Daoy (cell line): Measurements from ENCODE around the gene LILRB4. TPM values are rescaled to one million over a fixed set of nuclear protein-coding genes. Genes with fewer than 3 reads are reported as not detected.
"Not testable (repeated sequence)": the region's sequence is repeated elsewhere in the genome, so short reads cannot be mapped to it uniquely, and the experiment has no call there.

ENCODE experiments used
- DNase-seq: peaks from one replicate; pipeline ENCODE4 v3.0.0-alpha.2; 2015; ENCODE audit warnings: low read depth
- total RNA-seq: library from RNA; depleted of rRNA; stranded (reverse); fragments of >200 nt; shearing (Covaris generic); gene quantifications from 2 replicates; pipeline ENCODE4 v1.2.3, GENCODE V29; 2014; rRNA removed

The LILRB4 gene
- total RNA-seq, 1 experiment from 2014 or later: 0.69 TPM

- DNase-seq: no peak
Measured at GRCh38 chr19:54694648-54695047, 31.9 kb downstream of the LILRB4 start.

- DNase-seq: no peak
Measured at GRCh38 chr19:54696117-54696548, 33.3 kb downstream of the LILRB4 start.

- DNase-seq: no peak
Measured at GRCh38 chr19:54696766-54697165, 34.0 kb downstream of the LILRB4 start.

- DNase-seq: not testable (repeated sequence)
Measured at GRCh38 chr19:54697716-54698115, 34.9 kb downstream of the LILRB4 start.

- no peak for DNase-seq
Measured at GRCh38 chr19:54704928-54705327, 42.1 kb downstream of the LILRB4 start.

GRCh38 chr19:54707962-54708361, 45.2 kb downstream of the LILRB4 start:
- no peak for DNase-seq

- no peak for DNase-seq
Measured at GRCh38 chr19:54708781-54709180, 46.0 kb downstream of the LILRB4 start.

- DNase-seq: no peak
Measured at GRCh38 chr19:54709212-54709948, 46.6 kb downstream of the LILRB4 start.

- not testable (repeated sequence) for DNase-seq
Measured at GRCh38 chr19:54709956-54710355, 47.2 kb downstream of the LILRB4 start.

Other genes with a start within 250 kb of the LILRB4 start
- gene TTYH1, start 247.5 kb upstream of the LILRB4 start, total RNA-seq: 1.3 TPM in 1 of 2 replicates, not detected in the other
- 5.1 and 9.0 TPM in 2 replicates for gene LENG8, start 213.8 kb upstream of the LILRB4 start, total RNA-seq
- 2.1 and 3.9 TPM in 2 replicates for gene LENG9, start 199.2 kb upstream of the LILRB4 start, total RNA-seq
- gene CDC42EP5, start 189.7 kb upstream of the LILRB4 start, total RNA-seq: 9.5 and 15.4 TPM in 2 replicates
- gene LAIR2, start 160.2 kb upstream of the LILRB4 start, total RNA-seq: not detected in 2 replicates
- not detected in 2 replicates for gene LILRA2, start 89.2 kb upstream of the LILRB4 start, total RNA-seq
- not detected in 2 replicates for gene LILRA1, start 69.4 kb upstream of the LILRB4 start, total RNA-seq
- gene LILRB1, start 32.5 kb upstream of the LILRB4 start, total RNA-seq: not detected in 2 replicates
- gene KIR3DL3, start 61.5 kb downstream of the LILRB4 start, total RNA-seq: not detected in 2 replicates
- not detected in 2 replicates for gene KIR2DL3, start 75.5 kb downstream of the LILRB4 start, total RNA-seq
- gene KIR2DL1, start 106.8 kb downstream of the LILRB4 start, total RNA-seq: not detected in 2 replicates
- not detected in 2 replicates for gene KIR2DL4, start 140.6 kb downstream of the LILRB4 start, total RNA-seq
- gene KIR3DL1, start 153.5 kb downstream of the LILRB4 start, total RNA-seq: not detected in 2 replicates
- not detected in 2 replicates for gene KIR2DS4, start 169.7 kb downstream of the LILRB4 start, total RNA-seq
- not detected in 2 replicates for gene KIR3DL2, start 187.5 kb downstream of the LILRB4 start, total RNA-seq
- not detected in 2 replicates for gene FCAR, start 211.2 kb downstream of the LILRB4 start, total RNA-seq
- 0.17 and 5.4 TPM in 2 replicates for gene NCR1, start 243.2 kb downstream of the LILRB4 start, total RNA-seq